COLO668 (cell line): ENCODE measurements around the gene NKTR.

ENCODE experiments used
- DNase-seq: peaks from one replicate; lab custom pipeline; 2025; ENCODE audit not compliant: unreplicated experiment; lab: John Stamatoyannopoulos, UW

NKTR gene

GRCh38 chr3:42647821-42648459, 47.5 kb downstream of the NKTR start:
- DNase-seq, result no peak

- DNase-seq, result no peak
These were observed 48.5 kb downstream of the NKTR start for GRCh38 chr3:42649006-42649405.

GRCh38 chr3:42649783-42650182, 49.3 kb downstream of the NKTR start:
- DNase-seq, result no peak

GRCh38 chr3:42651248-42652091, 51.0 kb downstream of the NKTR start:
- no peak for DNase-seq

GRCh38 chr3:42652251-42652610, 51.7 kb downstream of the NKTR start:
- DNase-seq, result no peak

GRCh38 chr3:42652611-42653302, 52.3 kb downstream of the NKTR start:
- peak; percentile 19 for DNase-seq

GRCh38 chr3:42653303-42653559, 52.7 kb downstream of the NKTR start:
- DNase-seq, result no peak

GRCh38 chr3:42653560-42654330, 53.3 kb downstream of the NKTR start, which contains the start of gene ZBTB47:
Gene ZBTB47 (plus strand): TSS chr3:42653697. CDS start chr3:42658356, 4,659 bp downstream.
- peak; percentile 31 for DNase-seq

- peak; percentile 57 for DNase-seq
These were observed 54.1 kb downstream of the NKTR start for GRCh38 chr3:42654331-42655201.

- no peak for DNase-seq
These were observed 54.9 kb downstream of the NKTR start for GRCh38 chr3:42655331-42655888.

GRCh38 chr3:42655980-42656679, 55.6 kb downstream of the NKTR start:
- no peak for DNase-seq

GRCh38 chr3:42656680-42657610, 56.5 kb downstream of the NKTR start:
- no peak for DNase-seq

- DNase-seq, result no peak
These were observed 57.2 kb downstream of the NKTR start for GRCh38 chr3:42657675-42658074.

GRCh38 chr3:42658091-42658770, 57.7 kb downstream of the NKTR start:
- peak; percentile 4 for DNase-seq

- DNase-seq, result no peak
These were observed 58.4 kb downstream of the NKTR start for GRCh38 chr3:42658771-42659390.

- no peak for DNase-seq
These were observed 59.1 kb downstream of the NKTR start for GRCh38 chr3:42659451-42660130.
